ENCODE measurements around the gene NUDT16.
"Not testable (repeated sequence)": the region's sequence is repeated elsewhere in the genome, so short reads cannot be mapped to it uniquely, and the experiment has no call there.

NUDT16 gene

GRCh38 chr3:131381445-131382291 is at the start of gene NUDT16:
NUDT16 (plus strand) TSS chr3:131381774; CDS start chr3:131381805, 31 bp downstream.
- peak; percentile 97 for DNase-seq

DNA sequence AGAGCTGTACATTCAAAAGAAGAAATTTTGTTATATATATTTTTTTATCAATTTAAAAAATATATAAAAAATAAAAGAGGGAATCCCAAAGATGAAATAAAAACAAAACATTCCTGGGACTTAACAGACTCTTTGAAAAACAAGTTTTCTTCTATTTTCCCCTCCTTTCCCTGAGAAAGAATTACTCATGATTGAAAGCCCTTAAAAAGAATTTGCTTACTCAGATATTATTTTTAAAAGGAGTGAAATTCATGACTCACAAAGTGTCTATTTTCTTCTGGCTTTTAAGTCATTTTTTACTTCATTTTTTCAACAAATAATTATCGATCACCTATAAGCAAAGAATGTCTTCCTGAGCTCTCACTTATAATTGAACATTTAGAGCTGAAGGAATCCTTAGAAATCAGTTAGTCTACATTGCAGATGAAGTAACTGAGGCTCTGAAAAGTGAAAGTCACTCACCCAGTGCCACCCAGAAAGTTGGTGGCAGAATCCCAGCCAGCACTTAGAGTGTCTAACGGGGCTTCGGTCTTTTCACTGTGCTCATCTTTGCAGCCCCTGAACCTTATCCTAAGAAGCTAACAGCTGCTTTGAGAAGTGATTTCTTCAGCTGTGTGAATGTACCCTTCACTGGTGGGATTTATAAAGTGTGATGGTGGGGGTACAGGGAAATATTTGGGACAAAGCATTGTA is 42.5 kb upstream of the NUDT16 start:
- no peak for DNase-seq

DNA sequence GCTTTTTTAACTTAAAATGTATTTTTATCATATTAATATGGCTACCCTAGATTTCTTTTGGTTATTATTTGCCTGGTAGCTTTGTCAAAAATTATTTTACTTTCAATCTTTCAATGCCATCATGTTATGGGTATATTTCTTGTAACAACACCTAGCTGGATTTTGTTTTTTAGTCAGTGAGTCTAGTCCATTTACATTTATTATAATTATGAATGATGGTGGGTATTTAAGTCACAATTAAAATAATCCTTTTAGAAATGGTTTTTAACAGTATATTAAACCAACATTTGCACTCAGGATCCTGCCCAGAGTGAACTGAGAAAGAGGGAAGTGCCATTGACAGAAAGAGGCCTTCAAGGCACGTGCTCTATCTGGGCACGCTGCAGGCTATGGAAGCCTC is 39.8 kb upstream of the NUDT16 start:
- DNase-seq, result no peak

DNA sequence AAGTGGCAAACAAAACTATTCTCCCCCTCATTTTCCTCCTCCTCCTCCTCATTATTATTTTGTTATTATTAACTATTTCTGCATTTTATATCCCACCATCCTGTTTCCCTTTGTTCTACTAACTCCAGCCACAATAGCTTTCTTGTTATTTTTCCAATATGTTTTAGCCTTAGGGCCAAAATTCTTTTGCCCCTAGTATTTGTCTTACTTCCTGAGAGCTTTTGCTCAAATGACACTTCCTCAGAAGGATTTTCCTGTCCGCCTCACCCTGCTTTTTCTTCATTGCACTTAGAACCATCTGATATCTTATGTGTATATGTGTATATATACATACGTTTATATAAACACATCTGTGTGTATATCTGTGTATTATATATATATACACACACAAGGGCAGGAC is 32.7 kb upstream of the NUDT16 start:
- DNase-seq, result no peak

DNA sequence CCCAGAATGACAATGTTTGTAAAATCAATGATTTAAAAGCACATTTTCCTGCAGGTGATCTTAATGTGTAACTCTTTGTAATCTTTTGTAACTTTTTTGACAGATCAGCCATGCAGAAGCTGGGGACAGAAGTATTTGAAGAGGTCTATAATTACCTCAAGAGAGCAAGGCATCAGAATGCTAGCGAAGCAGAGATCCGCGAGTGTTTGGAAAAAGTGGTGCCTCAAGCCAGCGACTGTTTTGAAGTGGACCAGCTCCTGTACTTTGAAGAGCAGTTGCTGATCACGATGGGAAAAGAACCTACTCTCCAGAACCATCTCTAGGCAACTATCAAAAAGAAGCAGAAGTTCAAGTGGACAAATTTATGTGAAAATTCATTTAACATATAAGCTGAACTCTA is 32.1 kb upstream of the NUDT16 start:
- DNase-seq, result no peak

- DNase-seq, result no peak
Observed at GRCh38 chr3:131349946-131350347, 31.6 kb upstream of the NUDT16 start.

DNA sequence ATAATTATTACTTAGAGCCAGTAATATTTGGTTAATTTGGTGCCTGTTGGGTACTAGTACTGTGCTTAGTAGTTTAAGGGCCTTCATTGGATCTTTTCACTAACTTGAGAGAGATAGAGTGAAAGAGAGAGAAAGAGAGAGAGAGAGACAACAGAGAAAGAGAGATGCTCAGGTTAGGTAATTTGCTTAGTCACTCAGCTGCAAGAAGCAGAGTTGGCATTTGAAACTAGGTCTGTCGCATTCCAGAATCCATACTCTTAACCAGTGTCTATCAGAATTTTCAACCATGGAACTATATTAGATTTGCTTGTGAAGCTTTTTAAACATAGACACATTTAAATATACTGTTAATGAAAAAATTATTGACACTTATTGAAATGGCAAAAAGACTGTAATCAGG is 31.1 kb upstream of the NUDT16 start:
- no peak for DNase-seq

GRCh38 chr3:131353016-131353877 is 28.3 kb upstream of the NUDT16 start:
- DNase-seq, result no peak

DNA sequence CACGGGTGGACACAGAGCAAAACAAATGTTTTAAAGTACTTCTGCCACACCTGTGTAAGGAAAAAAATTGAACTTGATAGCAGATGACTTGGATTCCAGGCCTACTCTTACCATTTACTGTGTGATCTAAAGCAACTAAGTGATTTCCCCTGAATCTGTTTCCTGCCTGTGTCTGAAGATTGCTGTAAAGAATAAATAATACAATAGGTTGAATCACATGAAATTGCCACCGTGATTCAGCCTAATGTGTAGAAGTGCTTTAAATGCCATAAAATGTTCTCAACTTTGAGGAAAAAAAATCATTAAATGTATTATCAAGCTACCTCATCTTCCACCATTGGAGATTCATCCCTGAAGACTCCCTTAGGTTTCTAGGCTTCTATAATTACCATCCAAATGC is 27.6 kb upstream of the NUDT16 start:
- no peak for DNase-seq

DNA sequence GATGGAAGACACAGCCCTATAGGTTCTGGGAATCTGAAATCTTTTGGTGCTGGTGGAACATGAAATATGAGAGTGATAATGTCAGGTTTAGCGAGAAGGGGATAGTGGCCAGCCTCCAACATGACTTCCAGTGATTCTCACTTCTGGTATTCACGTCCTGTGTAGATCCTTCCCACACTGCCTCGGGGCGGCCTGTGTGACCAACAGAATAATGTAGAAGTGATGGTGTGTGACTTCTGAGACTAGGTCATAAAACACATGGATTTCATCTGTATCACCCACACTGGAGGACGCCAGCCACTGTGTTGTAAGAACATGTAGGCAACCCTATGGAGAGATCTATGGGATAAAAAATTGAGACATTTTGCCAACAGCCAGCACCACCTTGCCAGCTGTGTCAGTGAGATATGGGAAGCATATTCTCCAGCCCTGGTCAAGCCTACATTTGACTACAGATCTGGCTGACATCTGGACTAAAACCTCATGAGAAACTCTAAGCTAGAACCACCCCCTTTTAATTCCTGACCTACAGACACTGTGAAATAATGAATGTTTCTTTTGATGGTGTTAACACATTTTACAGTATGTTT is 25.5 kb upstream of the NUDT16 start:
- DNase-seq, result no peak

DNA sequence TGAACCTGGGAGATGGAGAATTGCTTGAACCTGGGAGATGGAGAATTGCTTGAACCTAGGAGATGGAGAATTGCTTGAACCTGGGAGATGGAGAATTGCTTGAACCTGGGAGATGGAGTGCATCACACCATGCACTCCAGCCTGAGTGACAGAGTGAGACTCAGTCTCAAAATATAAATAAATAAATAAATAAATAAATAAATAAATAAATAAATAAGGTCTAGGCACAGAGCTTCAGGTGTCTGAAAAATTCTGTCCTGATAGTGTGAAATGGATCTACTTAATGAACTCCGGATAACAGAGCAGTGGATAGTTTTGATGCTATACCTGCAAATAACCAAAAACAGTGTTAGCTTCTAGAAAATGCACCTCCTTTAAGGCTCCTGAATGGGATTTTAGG is 24.3 kb upstream of the NUDT16 start:
- no peak for DNase-seq

DNA sequence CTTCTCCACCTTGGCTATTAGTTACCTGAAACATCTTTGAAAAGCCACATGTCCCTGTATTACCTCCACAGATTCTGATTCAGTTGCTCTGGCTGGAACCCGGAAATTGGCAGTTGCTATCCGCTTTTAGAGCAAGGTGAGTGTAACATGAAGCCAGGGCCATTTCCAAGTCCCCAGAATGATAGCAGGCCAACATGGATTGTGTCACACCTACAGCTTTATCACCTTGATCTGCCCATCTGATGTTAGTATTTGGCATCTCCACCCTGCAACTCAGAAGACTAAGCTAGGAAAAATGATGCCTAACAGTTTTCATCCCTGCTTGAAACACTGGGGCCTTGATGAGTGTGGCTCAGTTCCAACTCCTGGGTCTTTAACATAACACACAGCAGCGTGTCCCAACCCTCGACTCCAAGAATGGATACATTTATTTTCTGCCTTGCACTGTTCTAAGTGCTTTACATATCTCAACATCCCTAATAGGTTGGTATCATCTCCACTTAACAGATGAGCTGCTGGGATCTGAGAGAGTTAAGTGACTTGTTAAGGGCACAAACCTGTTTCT is 21.3 kb upstream of the NUDT16 start:
- DNase-seq, result no peak

- not testable (repeated sequence) for DNase-seq
Observed at GRCh38 chr3:131361066-131361463, 20.5 kb upstream of the NUDT16 start.

- peak; percentile 89 for DNase-seq
Observed at GRCh38 chr3:131361464-131362421, 19.8 kb upstream of the NUDT16 start.

GRCh38 chr3:131363275-131363674 is 18.3 kb upstream of the NUDT16 start:
- no peak for DNase-seq

DNA sequence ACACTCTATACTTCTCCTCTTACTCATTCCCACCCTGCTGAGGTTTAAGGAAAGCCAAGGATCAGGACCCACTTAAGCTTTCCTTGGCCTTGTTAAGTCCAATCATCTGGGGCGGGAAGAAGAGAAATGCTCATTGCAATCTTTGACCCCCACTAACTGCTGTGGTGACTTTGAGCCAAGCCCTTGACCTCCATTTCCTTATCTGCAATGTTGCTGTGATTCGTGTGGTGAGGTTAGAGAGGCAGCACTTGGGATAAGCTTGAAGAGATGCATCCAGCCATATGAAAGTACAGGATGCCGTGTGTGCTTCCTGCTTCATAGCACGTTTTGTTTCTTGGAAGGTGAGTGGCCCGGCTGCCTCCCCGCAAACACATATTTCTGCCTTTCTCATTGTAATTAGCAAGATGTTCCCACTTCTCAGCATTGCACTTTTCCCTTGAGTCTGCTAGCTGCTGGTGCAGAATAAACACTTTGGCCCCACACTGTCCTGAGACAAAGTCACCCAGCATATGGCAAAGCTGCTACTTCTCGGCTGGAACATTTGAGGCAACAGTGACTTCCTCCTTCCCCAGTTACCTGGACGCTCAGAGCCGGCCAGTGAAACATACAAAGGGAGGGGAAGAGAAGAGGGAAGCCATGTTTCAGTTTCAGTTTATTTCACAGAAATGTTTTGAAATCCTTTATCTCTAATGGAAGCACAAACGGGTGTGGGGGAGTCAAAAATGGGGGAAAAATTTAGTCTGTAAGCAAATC is 10.5 kb upstream of the NUDT16 start:
- no peak for DNase-seq

DNA sequence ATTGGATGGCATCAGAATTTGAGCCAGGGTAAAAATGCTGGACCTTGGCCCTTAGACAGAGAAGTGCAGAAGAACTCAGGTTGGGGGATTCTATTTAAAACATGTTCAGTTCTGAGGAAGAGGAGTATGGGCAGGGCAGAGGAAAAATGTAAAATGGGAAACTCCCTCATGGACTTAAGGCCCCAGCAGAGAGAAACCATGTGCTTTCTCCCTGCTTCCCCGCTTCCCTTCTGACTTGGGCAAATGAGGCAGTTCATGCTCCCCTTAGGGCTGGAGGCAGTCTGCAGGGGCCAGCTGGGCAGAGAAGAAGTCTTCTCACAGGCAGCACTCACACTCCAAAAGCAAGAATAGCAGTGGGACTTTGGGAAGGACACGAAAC is 9.9 kb upstream of the NUDT16 start:
- DNase-seq, result no peak

DNA sequence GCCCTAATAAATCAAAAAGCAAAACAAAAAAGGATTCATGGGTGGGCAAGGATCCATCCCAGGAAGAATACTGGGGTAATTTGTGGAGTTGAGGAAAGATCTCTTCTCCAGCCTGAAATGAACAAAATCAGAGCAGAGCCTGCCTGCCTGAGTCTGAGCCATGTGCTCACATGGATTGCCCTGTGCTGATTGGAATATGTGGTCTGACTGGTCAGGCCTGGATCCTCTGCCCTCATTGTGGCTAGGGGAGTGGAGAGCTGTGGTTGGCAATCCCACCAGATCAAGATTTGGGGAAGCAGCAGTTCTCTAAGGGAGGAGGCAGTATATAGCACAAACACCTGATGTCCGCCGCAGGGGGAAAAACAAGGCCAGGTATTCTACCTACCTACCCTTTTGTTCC is 6.8 kb upstream of the NUDT16 start:
- no peak for DNase-seq

GRCh38 chr3:131380821-131381444 is 641 bp upstream of the NUDT16 start:
- DNase-seq, result not testable (repeated sequence)

Data from retina (tissue), 1 donor.